HG03439 (cell line): ENCODE measurements around the gene ARID3B.
"Not testable (repeated sequence)": the region's sequence is repeated elsewhere in the genome, so short reads cannot be mapped to it uniquely, and the experiment has no call there.

Source experiments
- ATAC-seq: cut with Tn5 transposase; IDR thresholded peaks from one replicate; pipeline ENCODE4 v1.9.1; 2021; ENCODE audit warnings: mild to moderate bottlenecking, moderate library complexity; ENCODE audit not compliant: unreplicated experiment

The ARID3B gene

GRCh38 chr15:74535388-74536084 is 5.5 kb upstream of the ARID3B start:
- ATAC-seq = no peak

- no peak for ATAC-seq
These were observed 3.3 kb upstream of the ARID3B start for GRCh38 chr15:74537736-74538135.

- ATAC-seq = not testable (repeated sequence)
These were observed 1.5 kb upstream of the ARID3B start for GRCh38 chr15:74539521-74539920.

GRCh38 chr15:74540161-74540760 is 759 bp upstream of the ARID3B start:
- ATAC-seq = peak; percentile 5

- ATAC-seq = peak; percentile 29
These were observed 610 bp downstream of the ARID3B start for GRCh38 chr15:74541494-74542165.

- no peak for ATAC-seq
These were observed 1.4 kb downstream of the ARID3B start for GRCh38 chr15:74542166-74543042.

- ATAC-seq = no peak
These were observed 2.0 kb downstream of the ARID3B start for GRCh38 chr15:74543043-74543422.

GRCh38 chr15:74543583-74543982 is 2.6 kb downstream of the ARID3B start:
- ATAC-seq = no peak

GRCh38 chr15:74545086-74545485 is 4.1 kb downstream of the ARID3B start:
- no peak for ATAC-seq

GRCh38 chr15:74545776-74546656 is 5.0 kb downstream of the ARID3B start:
- ATAC-seq = peak; percentile 58

GRCh38 chr15:74547616-74548015 is 6.6 kb downstream of the ARID3B start:
- ATAC-seq = no peak

- no peak for ATAC-seq
These were observed 7.2 kb downstream of the ARID3B start for GRCh38 chr15:74548241-74548640.

GRCh38 chr15:74549816-74550215 is 8.8 kb downstream of the ARID3B start:
- no peak for ATAC-seq

- no peak for ATAC-seq
These were observed 10.7 kb downstream of the ARID3B start for GRCh38 chr15:74551714-74552113.

- no peak for ATAC-seq
These were observed 11.9 kb downstream of the ARID3B start for GRCh38 chr15:74552773-74553441.

GRCh38 chr15:74555192-74555591 is 14.2 kb downstream of the ARID3B start:
- ATAC-seq = no peak

- no peak for ATAC-seq
These were observed 17.7 kb downstream of the ARID3B start for GRCh38 chr15:74558706-74559105.

GRCh38 chr15:74563442-74563841 is 22.4 kb downstream of the ARID3B start:
- no peak for ATAC-seq

- ATAC-seq = no peak
These were observed 23.2 kb downstream of the ARID3B start for GRCh38 chr15:74564182-74564581.
